Coronary artery (tissue), 2 donors: ENCODE data around the gene TBL2.

ENCODE experiments used
- DNase-seq: peaks from one replicate; pipeline ENCODE4 v3.0.0-alpha.2; 2017; ENCODE audit warnings: low spot score
- H3K27ac ChIP-seq, 2 donors: fragments of 200-600 bp; sonication (generic); one replicate each; pipeline ENCODE4 v1.5.1; 2016 to 2019
- H3K4me3 ChIP-seq: fragments of 200-600 bp; sonication (generic); 2 replicates; pipeline ENCODE4 v1.5.1; 2016; ENCODE audit warnings: mild to moderate bottlenecking, moderate library complexity
- CTCF ChIP-seq: fragments of 200-600 bp; sonication (generic); IDR thresholded peaks from one replicate; pipeline ENCODE4 v1.5.1; 2019; ENCODE audit warnings: antibody characterized with exemption

The TBL2 gene

GRCh38 chr7:73602721-73603651 lies 24.6 kb upstream of the TBL2 start:
- Histone ChIP-seq H3K27ac (no peak overlapping the region), H3K4me3 (no peak overlapping the region)
- no peak for DNase-seq
- TF ChIP-seq CTCF, result no peak

- no peak for DNase-seq
- Histone ChIP-seq H3K27ac (no peak overlapping the region), H3K4me3 (no peak overlapping the region)
- TF ChIP-seq CTCF, result no peak
These were observed 21.5 kb upstream of the TBL2 start for GRCh38 chr7:73599916-73600315.

GRCh38 chr7:73599151-73599882 lies 20.9 kb upstream of the TBL2 start:
- DNase-seq, result no peak
- Histone ChIP-seq H3K4me3 (no peak overlapping the region), H3K27ac (no peak overlapping the region)
- TF ChIP-seq CTCF, result no peak

- Histone ChIP-seq H3K27ac (no peak overlapping the region), H3K4me3 (no peak overlapping the region)
- DNase-seq, result no peak
- no peak for TF ChIP-seq CTCF
These were observed 19.8 kb upstream of the TBL2 start for GRCh38 chr7:73597978-73598782.

- TF ChIP-seq CTCF, result no peak
- H3K27ac ChIP-seq, result no peak overlapping the region
- DNase-seq, result no peak
- H3K4me3 ChIP-seq, result no peak overlapping the region
These were observed 18.0 kb upstream of the TBL2 start for GRCh38 chr7:73596191-73597065.

GRCh38 chr7:73595358-73595757 lies 17.0 kb upstream of the TBL2 start:
- Histone ChIP-seq H3K27ac (no peak overlapping the region), H3K4me3 (no peak overlapping the region)
- DNase-seq, result no peak
- TF ChIP-seq CTCF, result no peak
